Esophagus (tissue), 2 donors: Measurements from ENCODE around the gene CCDC91. TPM values are rescaled to one million over a fixed set of nuclear protein-coding genes. Genes with fewer than 3 reads are reported as not detected.
"Not testable (repeated sequence)": the region's sequence is repeated elsewhere in the genome, so short reads cannot be mapped to it uniquely, and the experiment has no call there.

Experiments
- H3K27ac ChIP-seq, 2 donors: one replicate each; pipeline ENCODE4 v1.5.1; 2013; ENCODE audit warnings: low read depth in 2 of 2, mild to moderate bottlenecking in 2 of 2, inconsistent platforms in 1 of 2, low read length in 1 of 2, moderate library complexity in 1 of 2
- H3K27me3 ChIP-seq, 2 donors: one replicate each; pipeline ENCODE4 v1.6.1; 2013; ENCODE audit warnings: low read length in 2 of 2, control low read depth in 1 of 2, mild to moderate bottlenecking in 1 of 2; ENCODE audit not compliant: insufficient read depth in 2 of 2, control insufficient read depth in 1 of 2
- H3K36me3 ChIP-seq, 2 donors: one replicate each; pipeline ENCODE4 v1.6.1; 2013; ENCODE audit warnings: low read length in 1 of 2; ENCODE audit not compliant: control insufficient read depth in 2 of 2, insufficient read depth in 2 of 2
- H3K4me1 ChIP-seq, 2 donors: one replicate each; pipeline ENCODE4 v1.6.1; 2013; ENCODE audit warnings: low read length in 1 of 2; ENCODE audit not compliant: control insufficient read depth in 2 of 2, insufficient read depth in 2 of 2
- H3K4me3 ChIP-seq, 2 donors: one replicate each; pipeline ENCODE4 v1.5.1; 2013; ENCODE audit warnings: low read length in 2 of 2, mild to moderate bottlenecking in 2 of 2, low read depth in 1 of 2, moderate library complexity in 1 of 2
- H3K9me3 ChIP-seq, 2 donors: one replicate each; pipeline ENCODE4 v1.6.1; 2013; ENCODE audit warnings: mild to moderate bottlenecking in 2 of 2, low read depth in 1 of 2, low read length in 1 of 2, moderate library complexity in 1 of 2; ENCODE audit not compliant: control insufficient read depth in 2 of 2, insufficient read depth in 1 of 2
- WGBS, 2 donors: extraction: QIAGEN DNeasy Blood & Tissue Kit; methylation state at CpG; one replicate each; pipeline ENCODE4 v1.1.7; 2013; 5-methylcytosine and 5-hydroxymethylcytosine counted together
- polyA plus RNA-seq, 2 donors: library from polyadenylated mRNA; stranded (reverse); fragments of 200-250 nt; gene quantifications; one replicate each; pipeline ENCODE4 v1.2.3, GENCODE V29; 2013
- donor health status: healthy with polysubstance abuse.
- donor health status: Bipolar disorder and iron deficiency.

The CCDC91 gene
- polyA plus RNA-seq, 2 donors, result 10.6 to 11.8 TPM

- Histone ChIP-seq H3K36me3 (no peaks in the 10 kb centered on the region), H3K4me1 (no peaks in the 10 kb centered on the region), H3K27me3 (no peaks in the 10 kb centered on the region), H3K4me3 (no peak overlapping the region), H3K27ac (no peak overlapping the region), H3K9me3 (no peaks in the 10 kb centered on the region)
- 76 to 80% methylated on average over 2 of the region's 2 CpGs for WGBS, 2 donors
These were observed 75.3 kb downstream of the CCDC91 start for GRCh38 chr12:28265435-28266042.

GRCh38 chr12:28267920-28268607, 77.8 kb downstream of the CCDC91 start:
- H3K9me3 ChIP-seq, H3K36me3 ChIP-seq, H3K27ac ChIP-seq, H3K27me3 ChIP-seq, H3K4me1 ChIP-seq, H3K4me3 ChIP-seq: not testable (repeated sequence)
- WGBS, 2 donors, result 97% methylated on average over 5 of the region's 5 CpGs

GRCh38 chr12:28268608-28269229, 78.5 kb downstream of the CCDC91 start:
- no peaks in the 10 kb centered on the region for H3K36me3 ChIP-seq
- no peaks in the 10 kb centered on the region for H3K27me3 ChIP-seq
- no peaks in the 10 kb centered on the region for H3K4me1 ChIP-seq
- H3K9me3 ChIP-seq, result no peaks in the 10 kb centered on the region
- no peak overlapping the region for H3K27ac ChIP-seq
- 95 to 97% methylated on average over 3 of the region's 3 CpGs for WGBS, 2 donors
- no peak overlapping the region for H3K4me3 ChIP-seq

GRCh38 chr12:28269851-28270250, 79.6 kb downstream of the CCDC91 start:
- WGBS, 2 donors, result 98% methylated on average over 1 of the region's 1 CpG
- Histone ChIP-seq H3K9me3 (no peaks in the 10 kb centered on the region), H3K27me3 (no peaks in the 10 kb centered on the region), H3K4me1 (no peaks in the 10 kb centered on the region), H3K4me3 (no peak overlapping the region), H3K27ac (no peak overlapping the region), H3K36me3 (no peaks in the 10 kb centered on the region)

GRCh38 chr12:28278499-28278898, 88.2 kb downstream of the CCDC91 start:
- no peaks in the 10 kb centered on the region for H3K4me1 ChIP-seq
- H3K27me3 ChIP-seq, result no peaks in the 10 kb centered on the region
- WGBS, 2 donors, result 98% methylated on average over 1 of the region's 1 CpG
- H3K36me3 ChIP-seq, result no peaks in the 10 kb centered on the region
- H3K27ac ChIP-seq, result no peak overlapping the region
- no peaks in the 10 kb centered on the region for H3K9me3 ChIP-seq
- H3K4me3 ChIP-seq, result no peak overlapping the region

- no peaks in the 10 kb centered on the region for H3K9me3 ChIP-seq
- no peak overlapping the region for H3K27ac ChIP-seq
- 93 to 96% methylated on average over 1 of the region's 1 CpG for WGBS, 2 donors
- H3K4me1 ChIP-seq, result no peaks in the 10 kb centered on the region
- no peaks in the 10 kb centered on the region for H3K27me3 ChIP-seq
- no peaks in the 10 kb centered on the region for H3K36me3 ChIP-seq
- no peak overlapping the region for H3K4me3 ChIP-seq
These were observed 88.7 kb downstream of the CCDC91 start for GRCh38 chr12:28278960-28279359.

GRCh38 chr12:28286352-28286751, 96.1 kb downstream of the CCDC91 start:
- H3K36me3 ChIP-seq, result peaks cover 0 to 3% of the 10 kb centered on the region in 2 donors

GRCh38 chr12:28290262-28290661, 100.0 kb downstream of the CCDC91 start:
- no peak overlapping the region for H3K4me3 ChIP-seq
- H3K4me1 ChIP-seq, result no peaks in the 10 kb centered on the region
- no peak overlapping the region for H3K27ac ChIP-seq
- peaks cover 0 to 3% of the 10 kb centered on the region in 2 donors for H3K9me3 ChIP-seq
- peaks cover 0 to 3% of the 10 kb centered on the region in 2 donors for H3K36me3 ChIP-seq
- no peaks in the 10 kb centered on the region for H3K27me3 ChIP-seq

More at GRCh38 chr12:28286352-28286751, 96.1 kb downstream of the CCDC91 start:
- H3K27me3 ChIP-seq, result no peaks in the 10 kb centered on the region
- no peaks in the 10 kb centered on the region for H3K4me1 ChIP-seq
- H3K9me3 ChIP-seq, result peaks cover 0 to 3% of the 10 kb centered on the region in 2 donors
- no peak overlapping the region for H3K27ac ChIP-seq
- H3K4me3 ChIP-seq, result no peak overlapping the region

- Histone ChIP-seq H3K27me3 (no peaks in the 10 kb centered on the region), H3K4me3 (no peak overlapping the region), H3K9me3 (peaks cover 0 to 3% of the 10 kb centered on the region in 2 donors), H3K27ac (no peak overlapping the region), H3K36me3 (peaks cover 0 to 3% of the 10 kb centered on the region in 2 donors), H3K4me1 (no peaks in the 10 kb centered on the region)
- 81 to 88% methylated on average over 2 of the region's 2 CpGs for WGBS, 2 donors
These were observed 102.4 kb downstream of the CCDC91 start for GRCh38 chr12:28292699-28293098.

GRCh38 chr12:28294300-28294699, 104.0 kb downstream of the CCDC91 start:
- no peaks in the 10 kb centered on the region for H3K36me3 ChIP-seq
- H3K27me3 ChIP-seq, result no peaks in the 10 kb centered on the region
- peaks cover 0 to 3% of the 10 kb centered on the region in 2 donors for H3K9me3 ChIP-seq
- WGBS, 2 donors, result 86 to 87% methylated on average over 6 of the region's 6 CpGs
- H3K4me3 ChIP-seq, result no peak overlapping the region
- no peak overlapping the region for H3K27ac ChIP-seq
- H3K4me1 ChIP-seq, result no peaks in the 10 kb centered on the region
